ENCODE results near the gene GGA1. TPM values are rescaled to one million over a fixed set of nuclear protein-coding genes. Genes with fewer than 3 reads are reported as not detected.
A peak's percentile ranks its signal among the peaks of the same experiment; 100 is the strongest.

GGA1 gene
- total and polyA plus RNA-seq, 2 donors (not counting 1 experiment from before 2014, with no cell fraction given), result 137 to 154 TPM

- H3K79me2 ChIP-seq (ENCODE audit: control insufficient read depth, insufficient read depth, low read length), result peaks cover 21% of the 10 kb centered on the region
- POLR2A ChIA-PET, result interaction anchor here (1.3 to 2.0 kb wide), 3 partner anchors 12 to 48 kb away, joined by 4 to 11 read pairs (median 11); partner anchors contain the start of gene NOL12
- CTCF ChIA-PET, result interaction anchor here (0.6 to 22.4 kb wide), 6 partner anchors 18 to 1489 kb away, joined by 3 to 620 read pairs (median 4); partner anchors contain the start of genes GGA1, LGALS1 and NOL12
These were observed 29.9 kb downstream of the GGA1 start for GRCh38 chr22:37638391-37639069.

More at GRCh38 chr22:37638391-37639069, 29.9 kb downstream of the GGA1 start:
- Histone ChIP-seq H2AFZ (ENCODE audit: insufficient read depth, low read depth, low read length, poor library complexity, severe bottlenecking) (peak overlapping the region; percentile 69), H3K4me1 (ENCODE audit: control insufficient read depth in 2 of 2, insufficient read depth in 2 of 2, low read length in 2 of 2) (peaks cover 68 to 83% of the 10 kb centered on the region in 2 donors), H3K27ac (ENCODE audit: low read length in 2 of 2) (peak overlapping the region; percentile 46 to 79), H3K9ac (ENCODE audit: low read length) (peak overlapping the region; percentile 77), H3K36me3 (replicated peaks in 1 of 2; ENCODE audit: control extremely low read depth in 1 of 2, control insufficient read depth in 1 of 2, extremely low read depth in 1 of 2, insufficient read depth in 2 of 2, low read length in 1 of 2) (peaks cover 0 to 21% of the 10 kb centered on the region in 2 experiments), H3K27me3 (replicated peaks in 1 of 4; ENCODE audit: control extremely low read depth in 1 of 4, control insufficient read depth in 3 of 4, insufficient read depth in 4 of 4, low read length in 3 of 4) (no peaks in the 10 kb centered on the region), H3K4me3 (ENCODE audit: control extremely low read depth in 1 of 5, extremely low read depth in 1 of 5, insufficient read depth in 1 of 5, low read depth in 2 of 5, low read length in 4 of 5) (peak overlapping the region in 4 of 5 experiments; percentile 67 to 76 (median 74)), H4K20me1 (ENCODE audit: control insufficient read depth, insufficient read depth, low read length, poor library complexity, severe bottlenecking) (peaks cover 15% of the 10 kb centered on the region), H3K4me2 (replicated peaks; ENCODE audit: low read depth, low read length, poor library complexity, severe bottlenecking) (peak overlapping the region; percentile 94), H3K9me3 (ENCODE audit: control extremely low read depth in 1 of 3, control insufficient read depth in 2 of 3, insufficient read depth in 1 of 3, low read length in 2 of 3) (no peaks in the 10 kb centered on the region)
- DNase-seq, result peak; percentile 51
- Mint-ChIP-seq H3K27ac (peak overlapping the region; percentile 77), H3K4me1 (peaks cover 73% of the 10 kb centered on the region), H3K27me3 (no peaks in the 10 kb centered on the region), H3K9me3 (ENCODE audit: insufficient read depth) (no peaks in the 10 kb centered on the region), H3K4me3 (peak overlapping the region; percentile 85)
- 21% methylated on average over 8 of the region's 11 CpGs for WGBS (ENCODE audit: insufficient coverage)
- TF ChIP-seq CTCF (IDR thresholded peaks at IDR 0.05) (no peak), EZH2 (IDR thresholded peaks at IDR 0.05; ENCODE audit: borderline replicate concordance, insufficient read depth, low read depth, low read length, poor library complexity, severe bottlenecking) (no peak)
- intact Hi-C loops (cut with micrococcal nuclease), result loop anchor here (1.0 kb wide), 1 partner anchor 15 kb away; no protein-coding TSS in a partner anchor
- ATAC-seq (ENCODE audit: low read depth), result no peak

All from B cell (primary cell).